ENCODE results near the gene MCOLN3.

Gene MCOLN3

GRCh38 chr1:85030536-85030935 lies 17.8 kb downstream of the MCOLN3 start:
- DNase-seq (ENCODE audit: low read depth): no peak
- TF ChIP-seq, protein P1, sequence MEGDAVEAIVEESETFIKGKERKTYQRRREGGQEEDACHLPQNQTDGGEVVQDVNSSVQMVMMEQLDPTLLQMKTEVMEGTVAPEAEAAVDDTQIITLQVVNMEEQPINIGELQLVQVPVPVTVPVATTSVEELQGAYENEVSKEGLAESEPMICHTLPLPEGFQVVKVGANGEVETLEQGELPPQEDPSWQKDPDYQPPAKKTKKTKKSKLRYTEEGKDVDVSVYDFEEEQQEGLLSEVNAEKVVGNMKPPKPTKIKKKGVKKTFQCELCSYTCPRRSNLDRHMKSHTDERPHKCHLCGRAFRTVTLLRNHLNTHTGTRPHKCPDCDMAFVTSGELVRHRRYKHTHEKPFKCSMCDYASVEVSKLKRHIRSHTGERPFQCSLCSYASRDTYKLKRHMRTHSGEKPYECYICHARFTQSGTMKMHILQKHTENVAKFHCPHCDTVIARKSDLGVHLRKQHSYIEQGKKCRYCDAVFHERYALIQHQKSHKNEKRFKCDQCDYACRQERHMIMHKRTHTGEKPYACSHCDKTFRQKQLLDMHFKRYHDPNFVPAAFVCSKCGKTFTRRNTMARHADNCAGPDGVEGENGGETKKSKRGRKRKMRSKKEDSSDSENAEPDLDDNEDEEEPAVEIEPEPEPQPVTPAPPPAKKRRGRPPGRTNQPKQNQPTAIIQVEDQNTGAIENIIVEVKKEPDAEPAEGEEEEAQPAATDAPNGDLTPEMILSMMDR (IDR thresholded peaks at IDR 0.05; ENCODE audit: low read length, missing control alignments): no peak
- H3K4me3 ChIP-seq (replicated peaks; ENCODE audit: low read depth, low read length): no peak overlapping the region

- H3K4me3 ChIP-seq (replicated peaks; ENCODE audit: low read depth, low read length): no peak overlapping the region
- TF ChIP-seq, protein P1 (IDR thresholded peaks at IDR 0.05; ENCODE audit: low read length, missing control alignments): no peak
- DNase-seq (ENCODE audit: low read depth): no peak
These were observed 20.1 kb downstream of the MCOLN3 start for GRCh38 chr1:85028151-85028550.

- DNase-seq (ENCODE audit: low read depth): peak; percentile 50
- TF ChIP-seq, protein P1 (IDR thresholded peaks at IDR 0.05; ENCODE audit: low read length, missing control alignments): peak; percentile 25
- no peak overlapping the region for H3K4me3 ChIP-seq (replicated peaks; ENCODE audit: low read depth, low read length)
These were observed 20.9 kb downstream of the MCOLN3 start for GRCh38 chr1:85027242-85027983.

GRCh38 chr1:85025940-85026339 lies 22.4 kb downstream of the MCOLN3 start:
- no peak overlapping the region for H3K4me3 ChIP-seq (replicated peaks; ENCODE audit: low read depth, low read length)
- DNase-seq (ENCODE audit: low read depth): no peak
- TF ChIP-seq, protein P1 (IDR thresholded peaks at IDR 0.05; ENCODE audit: low read length, missing control alignments): no peak

DNA sequence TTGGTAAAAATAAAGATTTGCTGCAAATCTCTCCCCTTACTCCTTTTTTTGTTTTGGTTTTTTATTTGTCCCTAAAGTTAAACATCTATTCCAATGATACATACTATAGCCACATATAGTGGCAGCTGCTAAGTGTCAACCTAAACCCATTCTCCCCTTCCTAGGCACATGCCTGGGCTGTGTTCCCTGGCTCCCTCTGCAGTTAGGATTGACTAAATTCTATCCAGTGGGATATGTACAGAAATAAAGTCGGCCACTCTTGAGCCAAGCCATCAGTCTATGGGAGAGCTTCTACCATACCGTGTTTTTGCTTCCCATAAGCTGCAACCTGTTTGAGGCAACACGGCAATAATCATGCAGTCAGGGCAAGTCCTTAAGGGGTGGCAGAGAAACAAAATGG lies 23.6 kb downstream of the MCOLN3 start:
- H3K4me3 ChIP-seq (replicated peaks; ENCODE audit: low read depth, low read length): no peak overlapping the region
- TF ChIP-seq, protein P1 (IDR thresholded peaks at IDR 0.05; ENCODE audit: low read length, missing control alignments): no peak
- no peak for DNase-seq (ENCODE audit: low read depth)

GRCh38 chr1:85022700-85023099 lies 25.6 kb downstream of the MCOLN3 start:
- no peak overlapping the region for H3K4me3 ChIP-seq (replicated peaks; ENCODE audit: low read depth, low read length)
- DNase-seq (ENCODE audit: low read depth): no peak
- TF ChIP-seq, protein P1 (IDR thresholded peaks at IDR 0.05; ENCODE audit: low read length, missing control alignments): no peak

GRCh38 chr1:85019994-85020393 lies 28.3 kb downstream of the MCOLN3 start:
- H3K4me3 ChIP-seq (replicated peaks; ENCODE audit: low read depth, low read length): no peak overlapping the region
- no peak for DNase-seq (ENCODE audit: low read depth)
- TF ChIP-seq, protein P1 (IDR thresholded peaks at IDR 0.05; ENCODE audit: low read length, missing control alignments): no peak

All from fibroblast of pulmonary artery (primary cell).